Mesenchymal stem cell (in vitro differentiated cells and primary cell): ENCODE data around the gene RAMAC.
"Not testable (repeated sequence)": the region's sequence is repeated elsewhere in the genome, so short reads cannot be mapped to it uniquely, and the experiment has no call there.

ENCODE experiments used
- DNase-seq: peaks from one replicate; pipeline ENCODE4 v3.0.0-alpha.2; 2013
- H2AFZ ChIP-seq: one replicate; pipeline ENCODE4 v1.6.1; 2013; ENCODE audit warnings: low read depth, mild to moderate bottlenecking, control low read depth, inconsistent platforms, low read length, moderate library complexity
- H2AK5ac ChIP-seq: 2 replicates; pipeline ENCODE4 v1.6.1; 2013; ENCODE audit warnings: low read length, moderate library complexity, mild to moderate bottlenecking, inconsistent platforms; ENCODE audit not compliant: severe bottlenecking
- H2BK120ac ChIP-seq: one replicate; pipeline ENCODE4 v1.6.1; 2013; ENCODE audit warnings: low read depth, mild to moderate bottlenecking, inconsistent platforms, low read length, moderate library complexity
- H2BK12ac ChIP-seq, 2 experiments: one replicate each; pipeline ENCODE4 v1.6.1; 2013; ENCODE audit warnings: inconsistent platforms in 2 of 2, low read length in 2 of 2, mild to moderate bottlenecking in 2 of 2, moderate library complexity in 2 of 2, control low read depth in 1 of 2
- H2BK15ac ChIP-seq: one replicate; pipeline ENCODE4 v1.6.1; 2013; ENCODE audit warnings: mild to moderate bottlenecking, low read depth, inconsistent platforms; ENCODE audit not compliant: poor library complexity, severe bottlenecking
- H2BK5ac ChIP-seq: 2 replicates; pipeline ENCODE4 v1.6.1; 2013; ENCODE audit warnings: low read depth, mild to moderate bottlenecking, low read length, control low read depth, inconsistent platforms; ENCODE audit not compliant: poor library complexity, severe bottlenecking
- H3K14ac ChIP-seq, 2 experiments: one replicate each; pipeline ENCODE4 v1.6.1; 2013; ENCODE audit warnings: inconsistent platforms in 2 of 2, low read length in 2 of 2, control low read depth in 1 of 2, mild to moderate bottlenecking in 1 of 2, moderate library complexity in 1 of 2
- H3K18ac ChIP-seq, 2 experiments: one replicate each; pipeline ENCODE4 v1.6.1; 2013; ENCODE audit warnings: inconsistent platforms in 2 of 2, low read length in 2 of 2, control low read depth in 1 of 2, low read depth in 1 of 2, mild to moderate bottlenecking in 1 of 2
- H3K23ac ChIP-seq, 2 experiments: one replicate each; pipeline ENCODE4 v1.6.1; 2013; ENCODE audit warnings: inconsistent platforms in 2 of 2, low read length in 2 of 2, mild to moderate bottlenecking in 2 of 2, moderate library complexity in 2 of 2, control low read depth in 1 of 2
- H3K27ac ChIP-seq: 2 replicates; pipeline ENCODE4 v1.5.1; 2013; ENCODE audit warnings: mild to moderate bottlenecking, moderate library complexity, low read length, control low read depth, inconsistent platforms; ENCODE audit not compliant: poor library complexity, severe bottlenecking
- H3K27me3 ChIP-seq, 2 experiments: 2 replicates each; pipeline versions ENCODE4 v1.6.1 to v1.7.0; 2013; ENCODE audit warnings: low read length in 2 of 2, mild to moderate bottlenecking in 2 of 2, moderate library complexity in 2 of 2, control low read depth in 1 of 2, inconsistent platforms in 1 of 2; ENCODE audit not compliant: control insufficient read depth in 1 of 2, insufficient read depth in 1 of 2
- H3K36me3 ChIP-seq, 2 experiments: 2 replicates each; pipeline versions ENCODE4 v1.6.1 to v1.7.0; 2013; ENCODE audit warnings: low read length in 2 of 2, control low read depth in 1 of 2, inconsistent platforms in 1 of 2, low read depth in 1 of 2, mild to moderate bottlenecking in 1 of 2; ENCODE audit not compliant: insufficient read depth in 2 of 2, control insufficient read depth in 1 of 2
- H3K4ac ChIP-seq, 2 experiments: one replicate each; pipeline ENCODE4 v1.6.1; 2013; ENCODE audit warnings: inconsistent platforms in 2 of 2, low read length in 2 of 2, mild to moderate bottlenecking in 2 of 2, moderate library complexity in 2 of 2, control low read depth in 1 of 2, low read depth in 1 of 2
- H3K4me1 ChIP-seq: 2 replicates; pipeline ENCODE4 v1.6.1; 2013; ENCODE audit warnings: low read depth, low read length, control low read depth; ENCODE audit not compliant: control insufficient read depth, insufficient read depth
- H3K4me2 ChIP-seq: 2 replicates; pipeline ENCODE4 v1.6.1; 2013; ENCODE audit warnings: low read length, mild to moderate bottlenecking, inconsistent platforms; ENCODE audit not compliant: poor library complexity, severe bottlenecking
- H3K4me3 ChIP-seq, 2 experiments: 2 replicates each; pipeline versions ENCODE4 v1.5.1 to v1.7.0; 2013; ENCODE audit warnings: low read length in 2 of 2, mild to moderate bottlenecking in 2 of 2, control low read depth in 1 of 2, low read depth in 1 of 2; ENCODE audit not compliant: insufficient read depth in 1 of 2
- H3K79me1 ChIP-seq: replicated peaks from 2 replicates; pipeline ENCODE4 v1.6.1; 2013; ENCODE audit warnings: mild to moderate bottlenecking, control low read depth, low read length, inconsistent platforms; ENCODE audit not compliant: poor library complexity, severe bottlenecking
- H3K9ac ChIP-seq: 2 replicates; pipeline ENCODE4 v1.7.0; 2013; ENCODE audit warnings: mild to moderate bottlenecking, low read length, moderate library complexity
- H3K9me3 ChIP-seq: 2 replicates; pipeline ENCODE4 v1.7.0; 2013; ENCODE audit warnings: mild to moderate bottlenecking, low read length; ENCODE audit not compliant: control insufficient read depth
- H4K8ac ChIP-seq: one replicate; pipeline ENCODE4 v1.6.1; 2013; ENCODE audit warnings: inconsistent platforms, mild to moderate bottlenecking, low read length, moderate library complexity
- H4K91ac ChIP-seq: one replicate; pipeline ENCODE4 v1.6.1; 2013; ENCODE audit warnings: mild to moderate bottlenecking, low read length, inconsistent platforms
- WGBS: methylation state at CpG from one replicate; pipeline ENCODE4 v1.1.7; 2013; ENCODE audit warnings: mixed read lengths; 5-methylcytosine and 5-hydroxymethylcytosine counted together

Gene RAMAC

GRCh38 chr15:83031234-83031633 is 45.2 kb downstream of the RAMAC start:
- WGBS, result 100% methylated on average over 4 of the region's 6 CpGs
- H3K4me1 ChIP-seq, H2BK5ac ChIP-seq, H3K9me3 ChIP-seq, H2AFZ ChIP-seq, H4K91ac ChIP-seq, H3K23ac ChIP-seq, H2AK5ac ChIP-seq, DNase-seq, H3K18ac ChIP-seq, H3K4me2 ChIP-seq, H3K4ac ChIP-seq, H2BK12ac ChIP-seq, H3K27ac ChIP-seq, H3K14ac ChIP-seq, H2BK15ac ChIP-seq, H3K27me3 ChIP-seq, H3K4me3 ChIP-seq, H3K9ac ChIP-seq, H2BK120ac ChIP-seq, H4K8ac ChIP-seq: not testable (repeated sequence)
- Histone ChIP-seq H3K79me1 (peaks cover 17% of the 10 kb centered on the region), H3K36me3 (peaks cover 7 to 44% of the 10 kb centered on the region in 2 experiments)

- Histone ChIP-seq H3K18ac (no peak overlapping the region), H3K23ac (no peak overlapping the region), H4K8ac (no peak overlapping the region), H2AK5ac (no peak overlapping the region), H4K91ac (no peak overlapping the region), H3K27ac (no peak overlapping the region), H2BK5ac (no peak overlapping the region), H2BK120ac (no peak overlapping the region), H3K4me1 (no peaks in the 10 kb centered on the region), H3K14ac (no peak overlapping the region), H3K79me1 (peaks cover 12% of the 10 kb centered on the region), H3K4ac (no peak overlapping the region), H3K36me3 (peaks cover 7 to 34% of the 10 kb centered on the region in 2 experiments), H2AFZ (no peak overlapping the region), H2BK15ac (no peak overlapping the region), H3K4me3 (no peak overlapping the region), H3K4me2 (no peak overlapping the region), H3K9ac (no peak overlapping the region), H3K9me3 (no peaks in the 10 kb centered on the region), H2BK12ac (no peak overlapping the region), H3K27me3 (no peaks in the 10 kb centered on the region)
- 96% methylated on average over 3 of the region's 6 CpGs for WGBS
- no peak for DNase-seq
These were observed 50.2 kb downstream of the RAMAC start for GRCh38 chr15:83036253-83036652.

- Histone ChIP-seq H2BK15ac (no peak overlapping the region), H3K4ac (no peak overlapping the region), H3K4me2 (no peak overlapping the region), H2BK5ac (no peak overlapping the region), H3K36me3 (peaks cover 18 to 47% of the 10 kb centered on the region in 2 experiments), H3K4me3 (no peak overlapping the region), H3K18ac (no peak overlapping the region), H3K4me1 (no peaks in the 10 kb centered on the region), H3K23ac (no peak overlapping the region), H3K27ac (no peak overlapping the region), H2BK12ac (no peak overlapping the region), H2AK5ac (no peak overlapping the region), H2BK120ac (no peak overlapping the region), H2AFZ (no peak overlapping the region), H3K27me3 (no peaks in the 10 kb centered on the region), H4K8ac (no peak overlapping the region), H3K14ac (no peak overlapping the region), H3K9me3 (no peaks in the 10 kb centered on the region), H3K79me1 (peaks cover 20% of the 10 kb centered on the region), H3K9ac (no peak overlapping the region), H4K91ac (no peak overlapping the region)
- DNase-seq, result no peak
- 91% methylated on average over 1 of the region's 1 CpG for WGBS
These were observed 53.2 kb downstream of the RAMAC start for GRCh38 chr15:83039206-83039605.
